NCI-H2171 (cell line): ENCODE results near the gene AMBRA1.
"Not testable (repeated sequence)": the region's sequence is repeated elsewhere in the genome, so short reads cannot be mapped to it uniquely, and the experiment has no call there.

Experiments used
- DNase-seq: peaks from one replicate; lab custom pipeline; 2025; lab: John Stamatoyannopoulos, UW

The AMBRA1 gene

DNA sequence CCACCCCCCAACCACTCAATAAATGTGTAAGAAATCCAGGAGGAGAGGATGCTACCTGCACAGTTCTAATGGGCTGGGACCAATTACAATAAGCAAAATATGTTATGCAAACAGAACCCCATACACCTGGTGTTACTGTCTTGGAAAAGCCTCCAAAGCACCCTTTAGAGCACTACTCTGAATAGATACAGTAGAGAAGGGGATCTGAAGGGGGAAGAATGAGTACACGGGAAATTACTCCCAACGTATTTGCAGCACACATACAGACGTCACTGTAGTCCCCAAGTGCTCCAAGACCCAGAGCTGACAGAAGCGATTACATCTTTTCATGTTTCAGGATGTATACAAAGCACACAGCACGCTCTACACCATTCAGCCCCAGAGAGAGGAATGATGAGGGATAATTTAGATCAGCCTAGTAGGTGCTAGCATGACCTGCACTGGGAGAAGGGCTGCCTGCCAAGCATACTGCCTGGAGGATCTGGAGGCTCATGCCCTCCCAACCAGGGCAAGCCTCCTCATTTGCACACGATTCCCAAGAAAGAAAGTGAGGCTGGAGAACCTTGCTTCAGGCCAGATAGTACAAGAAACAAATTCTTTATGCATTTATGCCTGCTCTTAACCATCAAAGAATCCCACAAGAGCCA, 63.8 kb downstream of the AMBRA1 start:
- DNase-seq = no peak

DNA sequence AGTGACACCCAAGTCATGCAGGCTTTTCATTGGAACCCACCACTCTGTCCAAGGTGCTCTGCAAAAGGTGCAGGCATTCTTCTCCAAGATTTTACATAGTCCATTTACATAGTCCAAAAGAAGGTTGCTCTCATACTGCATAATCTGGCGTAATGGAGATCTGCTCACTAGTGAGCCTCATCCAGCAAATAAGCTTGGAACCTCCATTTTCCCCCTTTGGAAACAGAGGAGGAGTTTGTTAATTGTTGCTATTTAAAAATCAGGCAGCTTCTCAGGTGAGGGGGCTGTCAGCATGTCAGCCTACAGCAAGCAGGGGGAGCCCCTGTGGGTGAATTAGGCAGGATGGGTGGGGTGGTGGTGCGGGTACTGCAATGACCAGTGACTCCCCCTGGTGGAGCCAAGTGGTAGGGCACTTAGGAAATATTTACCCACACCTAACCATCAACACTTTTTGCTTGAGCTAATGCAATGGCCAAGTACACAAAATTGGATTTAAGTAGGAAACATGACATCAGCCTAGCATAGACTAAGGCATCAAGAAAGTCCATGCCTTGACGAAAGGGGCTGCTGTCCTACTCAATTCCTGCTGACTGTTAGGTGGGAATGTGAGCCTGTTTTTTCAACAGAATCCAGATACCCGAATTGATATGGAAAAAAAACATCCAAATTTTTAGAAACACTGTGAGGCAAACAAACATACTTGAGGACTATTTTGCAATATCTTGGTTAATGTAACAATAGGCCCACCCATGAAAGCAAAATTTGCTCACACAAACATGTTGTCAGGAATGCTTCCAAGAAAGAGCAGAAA, 64.5 kb downstream of the AMBRA1 start:
- peak; percentile 32 for DNase-seq

DNA sequence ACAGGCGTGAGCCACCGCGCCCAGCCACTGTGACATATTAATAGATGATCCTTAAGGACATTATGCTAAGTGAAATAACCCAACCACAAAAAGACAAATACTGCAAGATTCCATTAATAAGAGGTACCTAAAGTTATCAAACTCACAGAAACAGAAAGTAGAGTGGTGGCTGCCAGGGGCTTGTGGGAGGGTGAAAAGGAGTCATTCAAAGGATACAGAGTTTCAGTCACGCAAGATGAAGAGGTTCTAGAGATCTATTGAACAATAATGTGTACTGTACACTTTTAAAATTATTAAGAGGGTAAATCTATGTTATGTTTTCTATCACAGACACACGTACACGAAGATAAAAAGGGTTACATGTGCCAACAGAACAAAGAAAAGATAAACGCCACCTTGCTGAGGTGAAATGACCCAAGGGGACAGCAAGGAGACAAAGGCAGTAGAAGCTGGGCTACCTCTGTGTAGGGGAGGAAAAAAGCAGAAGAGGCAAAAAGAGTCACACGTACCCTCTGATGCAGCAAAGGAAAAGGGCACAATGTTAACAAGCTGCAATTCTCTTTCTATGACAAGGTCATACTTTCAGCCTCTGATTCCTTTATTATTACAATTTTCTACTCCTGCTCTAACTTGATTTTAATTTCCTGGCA, 65.3 kb downstream of the AMBRA1 start:
- DNase-seq = no peak

DNA sequence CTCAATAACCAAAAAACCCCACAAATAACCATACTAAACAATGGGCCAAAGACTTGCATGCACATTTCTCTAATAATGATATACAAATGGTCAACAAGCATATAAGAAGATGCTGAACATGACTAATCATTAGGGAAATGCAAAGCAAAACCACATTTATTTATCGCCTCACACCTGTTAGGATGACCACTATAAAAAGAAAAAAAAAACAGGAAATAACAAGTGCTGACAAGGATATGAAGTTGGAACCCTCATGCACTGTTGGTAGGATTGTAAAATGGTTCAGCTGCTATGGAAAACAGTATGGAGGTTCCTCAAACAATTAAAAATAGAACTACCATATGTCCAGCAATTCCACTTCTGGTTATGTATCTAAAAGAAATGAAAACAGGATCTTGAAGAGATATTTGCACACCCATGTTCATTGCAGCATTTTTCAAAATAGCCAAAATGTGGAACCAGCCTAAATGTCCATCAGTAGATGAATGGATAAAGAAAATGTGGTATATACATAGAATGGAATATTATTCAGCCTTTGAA, 66.2 kb downstream of the AMBRA1 start:
- DNase-seq = no peak

DNA sequence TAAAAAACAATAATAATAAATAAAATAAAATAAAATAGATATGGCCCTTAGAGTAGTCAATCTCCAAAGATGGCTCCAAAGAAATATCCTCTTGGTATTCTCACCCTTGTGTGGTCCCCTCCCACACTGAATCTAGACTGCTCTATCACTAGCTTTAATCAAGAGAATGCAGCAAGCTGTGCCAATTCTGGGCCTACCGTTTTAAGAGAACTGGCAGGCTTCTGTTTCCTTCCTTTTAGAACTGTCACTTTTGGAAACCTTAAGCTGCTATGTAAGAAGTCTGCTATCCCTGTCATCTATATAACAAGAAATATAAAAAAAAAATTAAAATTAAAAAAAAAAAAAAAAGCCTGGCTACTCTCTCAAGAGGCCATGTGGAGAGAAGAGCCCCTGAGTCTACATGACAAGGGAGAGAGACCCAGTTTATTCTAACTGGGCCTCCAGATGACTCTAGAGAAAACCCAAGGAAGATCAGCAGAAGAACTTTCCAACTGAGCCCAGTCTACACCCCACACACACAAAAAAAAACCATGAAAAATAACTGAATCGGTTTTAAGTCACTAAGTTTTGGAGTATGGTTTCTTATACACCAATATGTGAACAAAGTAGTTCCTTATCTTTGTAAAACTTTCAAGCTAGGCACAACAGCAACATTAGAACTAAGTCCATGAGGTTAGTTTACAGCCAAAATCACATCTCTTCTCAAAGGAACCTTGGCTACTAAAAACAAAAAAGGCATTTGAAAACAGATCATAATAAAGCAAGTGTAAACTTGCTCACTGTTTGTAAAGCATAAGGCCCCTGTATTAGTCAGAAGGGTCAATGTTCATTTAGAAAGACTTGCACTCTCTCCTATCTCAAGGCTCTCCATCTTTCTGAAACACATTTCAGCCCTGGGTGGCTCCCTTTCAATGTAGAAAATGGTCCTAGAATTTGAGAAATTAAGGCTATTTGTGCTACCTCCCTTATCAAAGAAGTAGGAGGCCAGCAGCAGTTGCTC, 67.3 kb downstream of the AMBRA1 start:
- DNase-seq = no peak

DNA sequence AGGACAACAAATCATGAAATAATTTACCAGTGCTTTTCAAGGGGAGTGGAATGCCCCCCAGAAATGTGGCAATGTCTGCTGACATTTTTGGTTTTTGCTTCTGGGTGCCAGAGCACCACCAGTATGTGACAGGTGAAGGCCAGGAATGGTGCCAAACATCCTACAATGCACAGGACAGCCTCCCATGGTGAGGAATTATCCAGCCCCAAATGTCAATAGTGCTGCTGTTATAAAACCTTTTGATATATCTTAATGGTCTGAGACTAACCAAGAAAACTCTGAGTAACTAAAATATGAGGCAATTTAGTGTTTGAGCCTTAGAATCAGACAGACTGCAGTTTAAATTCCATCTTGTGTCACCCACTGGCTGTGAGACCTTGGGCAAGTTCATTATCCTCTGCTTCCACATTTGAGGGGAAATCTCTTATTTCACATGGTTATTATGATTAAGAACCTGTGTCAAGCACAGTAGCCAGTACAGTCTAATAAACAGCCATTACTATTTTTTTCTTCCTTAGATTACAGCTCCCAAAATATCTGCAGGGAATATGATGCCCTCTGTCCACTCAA, 69.5 kb downstream of the AMBRA1 start:
- no peak for DNase-seq

DNA sequence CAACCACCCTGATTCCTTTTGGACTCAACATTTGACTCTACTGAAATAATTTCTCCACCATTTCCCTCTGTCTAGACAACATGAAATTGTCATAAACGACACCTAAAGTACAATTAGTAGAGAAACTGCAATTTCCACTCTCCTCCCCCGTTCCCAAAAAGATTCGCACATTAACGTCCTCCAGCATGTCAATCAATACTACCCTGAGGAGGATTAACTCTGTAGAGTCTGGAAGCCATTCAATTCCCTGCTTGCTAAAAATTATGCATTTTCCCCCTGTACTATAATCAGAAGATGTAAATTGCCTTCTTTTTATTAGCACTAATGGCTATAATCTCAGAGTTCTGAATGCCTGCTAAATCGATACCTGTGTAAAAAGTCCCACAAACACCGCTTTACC, 70.5 kb downstream of the AMBRA1 start:
- DNase-seq = no peak

DNA sequence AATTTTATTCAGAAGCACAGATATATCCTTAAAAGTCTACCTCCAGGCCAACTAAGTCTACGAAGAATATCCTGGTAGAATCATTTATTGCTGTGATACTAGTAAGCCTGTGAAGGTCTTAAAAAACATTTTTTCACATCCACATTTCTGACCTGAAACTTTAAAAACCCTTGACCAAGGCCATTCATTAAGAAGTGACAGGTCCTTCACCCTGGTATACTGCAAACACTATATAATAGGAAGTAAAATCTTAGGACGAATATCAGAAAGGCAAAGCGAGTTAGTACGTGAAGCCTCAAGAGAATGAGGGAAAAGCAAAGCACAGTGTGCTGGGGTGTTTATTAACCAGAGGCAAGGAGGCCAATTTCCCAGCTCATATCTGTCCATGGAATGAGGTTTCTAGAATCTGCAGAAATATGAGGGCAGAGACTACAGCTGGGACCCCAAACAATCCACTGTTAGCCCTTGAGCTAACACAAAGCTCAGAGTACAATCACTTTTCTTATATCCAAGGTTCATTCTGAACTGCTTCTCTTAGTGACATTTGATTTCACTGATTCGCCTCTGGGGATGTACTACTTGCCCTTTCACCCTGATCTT, 71.0 kb downstream of the AMBRA1 start:
- DNase-seq = no peak

DNA sequence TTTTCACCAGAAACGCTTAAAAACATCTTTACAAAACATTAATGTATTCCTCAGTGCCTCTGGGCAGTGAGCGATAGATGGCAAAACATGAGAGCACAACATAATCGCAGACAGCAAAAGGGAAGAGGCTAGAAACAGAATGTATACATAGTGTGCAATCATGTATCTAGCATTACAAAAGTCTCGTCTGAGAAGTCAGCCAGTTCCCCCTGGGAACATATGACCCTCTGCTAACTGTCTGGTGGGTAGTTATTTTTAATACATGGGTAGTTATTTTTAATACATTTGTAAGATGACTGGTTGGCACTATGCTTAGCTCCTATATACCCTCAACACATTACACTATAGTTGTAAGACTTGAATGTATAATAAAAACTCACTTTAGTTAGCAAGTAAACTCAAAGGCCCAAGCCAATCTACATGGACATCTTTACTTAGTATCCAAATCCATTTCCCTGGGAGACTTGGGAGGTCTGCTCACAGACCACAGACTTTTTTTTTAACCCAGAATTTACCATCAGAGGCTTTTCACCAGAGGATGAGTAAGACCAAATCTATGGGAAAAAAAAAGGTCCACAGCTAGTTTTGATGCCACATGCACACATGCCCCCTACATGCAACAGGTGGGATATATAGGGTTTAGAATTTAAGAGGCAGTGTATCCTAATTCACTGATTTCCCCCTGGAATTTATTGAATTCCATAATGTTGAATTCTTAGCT, 71.7 kb downstream of the AMBRA1 start:
- no peak for DNase-seq

DNA sequence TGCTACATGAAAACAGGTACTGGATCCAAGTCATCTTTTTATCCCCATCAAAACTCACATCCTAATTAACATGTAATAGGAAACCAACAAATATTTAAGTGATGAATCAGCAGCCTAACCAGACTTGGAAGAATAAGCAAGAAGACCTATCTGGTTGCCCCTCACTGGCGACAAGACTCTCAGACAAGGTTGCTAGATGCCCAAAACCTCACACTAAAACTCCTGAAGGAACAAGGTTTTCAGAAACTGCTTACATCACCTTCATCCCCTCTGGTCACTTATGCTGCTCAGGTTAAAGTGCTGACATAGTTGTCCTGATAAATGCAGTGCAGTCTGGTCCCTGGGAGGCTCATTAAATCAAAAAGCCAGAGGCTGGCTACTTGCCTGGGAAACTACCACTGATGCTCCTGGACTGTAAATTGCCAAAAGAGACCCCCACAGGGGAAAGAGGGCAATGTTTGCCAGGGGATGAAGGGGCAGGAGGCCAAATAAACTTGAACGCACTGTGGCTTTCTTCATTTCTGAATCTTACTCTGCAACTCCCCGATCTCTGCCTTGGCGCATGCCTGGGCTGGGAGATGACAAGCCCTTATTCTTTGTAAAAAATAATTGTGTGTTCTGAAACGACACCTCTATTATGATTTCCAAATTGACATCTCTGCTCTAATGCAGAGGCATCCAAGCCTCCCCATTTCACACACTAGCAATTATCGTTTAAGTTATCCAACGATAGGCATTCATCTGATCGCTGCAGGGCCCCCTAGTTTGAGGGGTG, 72.7 kb downstream of the AMBRA1 start:
- DNase-seq = no peak

DNA sequence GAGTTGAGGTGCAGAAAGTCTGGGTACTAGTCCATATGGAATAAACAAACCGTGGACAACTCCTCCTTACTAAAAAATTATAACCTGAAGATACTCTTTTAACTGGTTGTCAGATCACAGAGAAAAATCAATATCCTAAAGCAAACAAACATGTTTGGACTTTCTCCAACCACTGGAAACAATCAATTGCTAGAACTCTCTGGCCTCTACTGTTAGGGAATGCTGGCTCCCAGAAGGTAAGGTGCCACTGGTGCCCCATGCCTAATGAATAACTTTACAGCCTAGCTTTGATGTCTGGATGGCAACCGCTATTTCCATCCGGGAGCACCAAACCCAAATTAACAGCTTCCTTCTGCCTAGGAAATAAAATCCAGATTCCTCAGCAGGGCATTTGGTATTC, 74.5 kb downstream of the AMBRA1 start:
- no peak for DNase-seq

DNA sequence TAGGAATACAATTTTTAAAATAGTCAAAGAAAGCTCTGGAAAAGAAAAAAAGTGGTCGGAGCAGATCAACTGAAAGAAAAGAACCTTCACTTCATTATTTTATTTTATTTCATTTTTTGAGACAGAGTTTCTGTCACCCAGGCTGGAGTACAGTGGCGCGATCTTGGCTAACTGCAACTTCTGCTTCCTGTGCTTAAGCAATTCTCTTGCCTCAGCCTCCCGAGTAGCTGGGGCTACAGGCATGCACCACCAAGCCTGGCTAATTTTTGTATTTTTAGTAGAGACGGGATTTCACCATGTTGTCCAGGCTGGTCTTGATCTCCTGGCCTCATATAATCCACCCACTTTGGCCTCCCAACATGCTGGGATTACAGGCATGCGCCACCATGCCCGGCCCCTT, 74.9 kb downstream of the AMBRA1 start:
- not testable (repeated sequence) for DNase-seq

DNA sequence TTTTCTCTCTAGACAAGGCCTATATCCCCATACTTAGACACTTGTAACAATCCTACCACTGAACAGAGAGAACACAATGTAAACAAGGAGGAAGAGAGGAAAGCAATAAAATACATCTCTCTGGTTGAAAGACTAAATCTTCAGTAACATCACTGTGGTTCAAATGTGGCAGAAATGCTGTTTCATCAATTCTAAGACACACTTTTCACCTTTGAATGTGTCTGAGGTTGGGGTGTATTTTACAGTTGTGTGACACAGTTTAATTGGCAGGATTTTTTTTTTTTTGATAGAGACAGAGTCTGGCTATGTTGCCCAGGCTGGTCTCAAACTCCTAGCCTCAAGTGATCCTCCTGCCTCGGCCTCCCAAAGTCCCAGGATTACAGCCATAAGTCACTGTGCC, 79.5 kb downstream of the AMBRA1 start:
- no peak for DNase-seq

DNA sequence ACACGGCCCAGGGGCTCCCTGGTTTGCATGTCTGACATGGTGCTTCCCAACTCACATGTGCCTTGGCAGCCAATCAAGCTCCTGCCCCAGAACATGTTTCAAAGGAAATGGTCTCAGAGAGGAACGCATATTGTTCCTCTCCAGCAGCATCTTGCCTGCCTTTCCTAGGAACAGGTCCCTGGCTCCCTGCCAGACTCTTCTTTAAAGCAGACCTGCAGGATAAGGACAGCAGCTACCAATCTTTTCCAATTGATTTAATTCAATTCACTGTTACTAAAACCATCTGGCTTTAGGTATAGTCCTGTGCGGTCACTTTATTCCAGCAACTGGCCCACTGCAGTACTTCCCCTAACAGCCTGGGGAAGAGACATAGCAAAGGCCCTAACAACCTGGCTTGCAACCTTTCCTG, 79.9 kb downstream of the AMBRA1 start:
- DNase-seq = peak; percentile 91

DNA sequence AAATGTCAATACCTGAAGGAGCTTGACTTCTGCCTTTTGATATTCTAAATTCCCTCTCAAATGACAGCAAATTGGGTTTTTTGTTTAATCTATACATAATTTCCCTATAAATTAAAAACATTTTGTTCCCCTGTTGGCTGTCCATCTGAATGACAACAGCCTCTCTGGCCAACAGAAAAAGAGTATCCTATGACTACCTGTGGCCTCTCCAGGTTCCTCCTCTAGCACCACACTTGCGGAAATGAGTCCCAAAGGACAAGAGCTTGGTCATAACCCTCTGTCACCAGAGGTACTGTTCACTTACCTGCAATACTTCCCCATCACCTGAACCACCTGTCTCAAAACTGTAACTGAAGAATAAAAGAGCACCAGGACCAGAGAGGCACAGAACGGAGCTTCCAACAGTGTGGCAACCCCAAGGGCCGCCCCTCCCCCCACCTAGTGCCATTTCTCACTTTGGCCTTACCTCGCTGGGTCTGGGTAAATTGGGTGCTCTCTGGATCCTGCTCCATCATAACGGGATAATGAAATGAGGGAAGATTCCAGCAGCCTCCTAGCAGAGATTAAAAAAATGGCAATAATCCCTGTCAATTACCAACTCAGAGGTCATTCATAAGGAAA, 81.5 kb downstream of the AMBRA1 start:
- no peak for DNase-seq

DNA sequence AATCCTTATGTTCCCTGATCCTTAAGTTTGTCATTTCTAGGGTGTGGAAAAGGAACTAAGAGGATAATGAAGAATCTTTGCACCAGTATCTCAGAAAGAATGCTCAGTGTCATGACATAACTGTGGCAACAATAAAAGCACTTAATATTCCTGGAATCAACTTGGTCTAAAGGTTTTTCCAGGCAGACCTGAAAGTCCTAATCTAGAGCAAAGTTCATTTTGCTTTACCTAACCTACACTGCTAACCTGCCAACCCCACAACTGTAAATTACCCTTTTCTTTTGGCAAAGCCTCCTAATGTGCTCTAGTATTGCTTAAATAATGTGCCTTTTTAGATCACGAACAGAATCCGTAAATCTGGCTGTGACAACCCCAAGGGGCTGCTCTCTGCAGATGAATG, 82.5 kb downstream of the AMBRA1 start:
- DNase-seq = no peak

DNA sequence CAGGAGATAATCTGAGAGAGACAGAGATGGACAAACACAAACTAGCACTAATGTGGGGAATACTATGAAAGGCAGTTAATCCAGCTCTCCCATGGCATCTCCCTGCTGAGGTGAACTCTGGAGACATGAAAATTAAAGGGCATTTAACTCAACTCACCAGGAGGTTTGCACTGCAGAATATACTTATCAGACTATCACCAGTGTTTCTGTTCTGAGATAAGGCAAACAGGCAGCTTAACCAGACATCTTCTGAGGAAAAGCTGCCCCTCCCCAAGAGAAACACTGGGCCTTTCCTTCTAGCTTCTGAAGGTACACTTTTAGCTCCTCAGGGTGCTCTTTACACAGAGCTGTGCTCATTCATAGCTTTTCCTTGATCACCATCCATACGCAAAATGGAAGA, 85.5 kb downstream of the AMBRA1 start:
- no peak for DNase-seq

DNA sequence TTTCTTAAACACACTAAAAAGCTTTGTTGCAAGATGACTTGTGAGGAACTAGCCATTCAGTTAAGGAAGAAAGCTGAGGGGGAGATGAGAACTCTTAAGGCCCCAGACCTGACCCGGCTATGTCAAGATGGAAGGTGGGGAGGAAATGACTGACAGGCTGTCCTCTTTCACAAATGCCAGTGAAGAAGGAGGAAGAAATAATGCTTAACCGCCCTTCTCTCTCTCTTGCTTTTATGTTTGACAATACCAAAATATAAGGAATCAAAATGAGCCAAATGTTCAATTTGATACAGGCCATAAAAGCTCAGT, 87.4 kb downstream of the AMBRA1 start:
- no peak for DNase-seq
